CD4-positive, alpha-beta T cell treated with Interleukin-10 for 1 hour (primary cell): ENCODE measurements around the gene STRN.
"Not testable (repeated sequence)": the region's sequence is repeated elsewhere in the genome, so short reads cannot be mapped to it uniquely, and the experiment has no call there.

ENCODE experiments used
- DNase-seq: peaks from one replicate; pipeline ENCODE4 v3.0.0-alpha.2; 2020

Gene STRN

GRCh38 chr2:36902385-36903120, 63.8 kb downstream of the STRN start:
- no peak for DNase-seq

- DNase-seq: no peak
These were observed 73.5 kb downstream of the STRN start for GRCh38 chr2:36892805-36893204.

GRCh38 chr2:36889795-36890194, 76.5 kb downstream of the STRN start:
- DNase-seq: no peak

- not testable (repeated sequence) for DNase-seq
These were observed 79.2 kb downstream of the STRN start for GRCh38 chr2:36887095-36887494.

- DNase-seq: no peak
These were observed 79.7 kb downstream of the STRN start for GRCh38 chr2:36886664-36887063.

- DNase-seq: no peak
These were observed 80.7 kb downstream of the STRN start for GRCh38 chr2:36885605-36886004.

GRCh38 chr2:36882532-36882931, 83.8 kb downstream of the STRN start:
- no peak for DNase-seq

- DNase-seq: no peak
These were observed 84.5 kb downstream of the STRN start for GRCh38 chr2:36881816-36882215.

GRCh38 chr2:36878429-36878828, 87.9 kb downstream of the STRN start:
- DNase-seq: no peak

- DNase-seq: no peak
These were observed 95.1 kb downstream of the STRN start for GRCh38 chr2:36871068-36871707.

GRCh38 chr2:36869606-36870005, 96.7 kb downstream of the STRN start:
- DNase-seq: no peak

- DNase-seq: no peak
These were observed 104.4 kb downstream of the STRN start for GRCh38 chr2:36861896-36862295.

GRCh38 chr2:36859366-36859792, 107.0 kb downstream of the STRN start:
- DNase-seq: no peak

- no peak for DNase-seq
These were observed 107.6 kb downstream of the STRN start for GRCh38 chr2:36858551-36859365.

GRCh38 chr2:36857713-36858112, 108.6 kb downstream of the STRN start:
- no peak for DNase-seq

GRCh38 chr2:36855429-36855828, 110.9 kb downstream of the STRN start:
- DNase-seq: no peak

- no peak for DNase-seq
These were observed 112.1 kb downstream of the STRN start for GRCh38 chr2:36854241-36854640.

GRCh38 chr2:36849265-36849664, 117.1 kb downstream of the STRN start:
- no peak for DNase-seq

- DNase-seq: no peak
These were observed 122.5 kb downstream of the STRN start for GRCh38 chr2:36843838-36844237.

GRCh38 chr2:36839976-36840617, 126.2 kb downstream of the STRN start:
- no peak for DNase-seq

GRCh38 chr2:36834731-36835524, 131.4 kb downstream of the STRN start:
- peak; percentile 10 for DNase-seq

GRCh38 chr2:36834203-36834602, 132.1 kb downstream of the STRN start:
- DNase-seq: no peak
